HG03139 (cell line): ENCODE measurements around the gene SRGAP3.
A peak's percentile ranks its signal among the peaks of the same experiment; 100 is the strongest.

Experiments
- ATAC-seq: cut with Tn5 transposase; IDR thresholded peaks from one replicate; pipeline ENCODE4 v1.9.1; 2021; ENCODE audit not compliant: unreplicated experiment

SRGAP3 gene

GRCh38 chr3:9151240-9151639 is 98.2 kb downstream of the SRGAP3 start:
- ATAC-seq, result no peak

DNA sequence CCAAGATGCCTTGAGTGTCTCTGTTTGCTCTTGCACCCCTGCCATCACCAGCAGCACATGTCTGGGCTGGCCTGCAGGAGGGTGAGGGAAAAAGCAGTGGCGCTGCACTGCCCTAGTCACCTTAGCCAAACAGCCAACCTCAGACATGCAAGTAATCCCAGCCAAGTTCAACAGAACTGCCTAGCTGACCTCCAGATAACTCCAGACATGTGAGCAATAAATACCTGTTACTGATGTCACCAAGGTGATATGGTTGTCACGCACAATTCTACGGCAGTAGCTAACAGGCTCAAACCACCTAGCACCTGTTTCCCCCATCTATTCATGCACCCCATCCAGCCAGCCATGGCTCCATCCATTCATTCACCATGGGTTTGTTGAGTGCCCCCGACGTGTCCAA is 99.9 kb downstream of the SRGAP3 start:
- ATAC-seq, result no peak

- ATAC-seq, result no peak
Observed at GRCh38 chr3:9147896-9148266, 101.6 kb downstream of the SRGAP3 start.

DNA sequence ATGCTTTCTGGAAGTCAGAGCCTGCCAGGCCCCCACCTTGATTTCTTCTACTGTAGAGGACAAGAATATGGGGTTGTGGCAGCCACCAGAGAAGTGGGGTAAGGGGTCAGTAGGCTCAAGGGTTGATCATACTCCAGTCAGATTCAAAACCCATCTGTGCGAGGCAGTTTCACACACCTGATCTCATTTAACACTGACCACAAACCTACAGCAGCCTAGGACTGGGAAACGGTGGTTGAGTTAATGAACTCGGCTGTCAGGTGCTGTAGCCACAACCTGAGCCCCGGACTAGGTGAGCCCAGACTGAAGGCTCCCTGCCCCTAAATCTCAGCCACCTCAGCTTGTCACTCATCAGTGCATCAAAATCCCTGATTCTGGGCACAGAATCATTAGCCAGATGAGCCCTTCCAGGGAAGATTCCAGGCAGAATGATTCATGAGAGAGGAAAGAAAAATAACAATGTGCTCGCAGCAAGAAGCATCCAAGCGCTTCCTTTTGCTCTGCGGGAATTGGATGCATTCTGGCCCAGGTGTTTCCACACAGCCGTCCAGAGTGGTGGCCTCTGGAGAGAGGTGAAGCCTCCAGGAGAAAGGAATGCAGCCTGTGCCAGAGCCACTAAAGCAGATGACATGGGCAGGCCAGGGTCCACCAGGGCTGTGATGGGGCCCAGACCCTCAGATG is 102.1 kb downstream of the SRGAP3 start:
- ATAC-seq, result peak; percentile 42

GRCh38 chr3:9146367-9147071 is 102.9 kb downstream of the SRGAP3 start:
- ATAC-seq, result peak; percentile 68

DNA sequence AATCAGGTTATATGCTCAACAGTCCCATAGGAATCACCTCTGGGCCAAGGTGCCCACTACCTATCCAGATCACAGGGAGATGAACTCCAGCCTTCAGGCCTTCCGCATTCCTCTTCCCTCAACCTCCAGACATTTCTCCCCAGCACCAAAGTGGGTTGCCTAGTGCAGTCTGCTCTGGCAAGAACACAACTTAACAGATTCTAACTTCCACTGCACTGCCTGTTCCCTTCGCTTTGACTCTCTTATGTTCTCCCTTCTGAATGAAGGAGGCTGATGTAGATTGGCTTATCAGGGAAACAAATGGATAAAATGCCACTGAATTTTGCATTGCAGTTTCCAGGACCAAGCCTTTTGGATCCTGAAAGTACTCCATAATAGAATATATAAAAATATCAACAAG is 106.3 kb downstream of the SRGAP3 start:
- ATAC-seq, result no peak

DNA sequence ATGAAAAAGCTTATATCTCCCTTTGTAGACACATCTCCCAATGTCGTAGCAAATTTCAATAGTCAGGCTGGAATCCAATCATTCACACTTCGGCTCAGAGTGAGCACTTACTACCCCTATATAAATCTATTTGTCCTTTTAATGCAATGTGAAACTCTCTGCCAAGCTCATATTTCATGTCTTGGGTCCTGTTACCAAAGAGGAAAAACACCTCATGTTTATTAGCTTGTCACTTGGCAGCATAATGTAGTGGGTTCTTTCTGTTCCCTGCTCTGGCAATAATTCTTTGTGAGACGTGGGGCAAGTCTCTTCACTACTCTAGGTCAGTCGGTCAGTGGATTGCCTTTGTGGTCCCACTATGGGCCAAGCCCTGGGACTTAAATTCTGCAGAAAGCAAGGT is 107.1 kb downstream of the SRGAP3 start:
- ATAC-seq, result no peak

- ATAC-seq, result no peak
Observed at GRCh38 chr3:9141928-9142289, 107.5 kb downstream of the SRGAP3 start.

DNA sequence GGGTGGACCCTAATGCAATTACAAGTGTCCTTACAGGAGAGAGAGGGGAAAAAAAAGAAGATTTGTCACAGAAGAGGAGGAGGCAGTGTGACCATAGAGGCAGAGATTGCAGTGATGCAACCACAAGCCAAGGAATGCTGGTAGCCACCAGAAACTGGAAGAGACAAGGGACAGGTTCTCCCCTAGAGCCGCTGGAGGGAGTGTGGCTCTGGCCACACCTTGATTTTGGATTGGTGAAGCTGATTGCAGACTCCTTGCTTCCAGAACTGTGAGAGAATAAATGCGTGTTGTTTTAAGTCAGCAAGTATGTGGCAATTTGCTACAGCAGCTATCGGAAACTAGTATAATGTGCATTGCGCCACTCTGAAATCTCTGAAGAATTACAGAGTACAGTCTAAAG is 110.1 kb downstream of the SRGAP3 start:
- no peak for ATAC-seq

DNA sequence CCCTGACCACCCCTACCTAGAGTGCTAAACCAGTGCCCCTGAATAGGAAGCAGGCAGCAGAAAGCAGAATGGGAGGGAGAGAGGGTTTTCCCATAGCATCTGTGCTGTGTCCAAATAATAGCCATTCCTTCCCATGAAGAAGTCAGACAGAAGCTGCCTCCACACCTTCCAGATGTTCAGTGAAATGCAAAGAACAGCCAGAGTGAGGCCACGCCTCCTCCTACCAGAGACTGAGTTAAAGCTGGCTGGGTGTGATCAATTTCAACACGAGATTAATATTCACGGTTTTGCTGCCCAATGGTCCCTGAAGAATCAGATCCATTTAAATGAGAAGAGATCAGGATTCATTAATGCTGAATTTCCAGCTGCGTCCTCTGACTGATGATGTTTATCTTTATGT is 111.8 kb downstream of the SRGAP3 start:
- ATAC-seq, result no peak

DNA sequence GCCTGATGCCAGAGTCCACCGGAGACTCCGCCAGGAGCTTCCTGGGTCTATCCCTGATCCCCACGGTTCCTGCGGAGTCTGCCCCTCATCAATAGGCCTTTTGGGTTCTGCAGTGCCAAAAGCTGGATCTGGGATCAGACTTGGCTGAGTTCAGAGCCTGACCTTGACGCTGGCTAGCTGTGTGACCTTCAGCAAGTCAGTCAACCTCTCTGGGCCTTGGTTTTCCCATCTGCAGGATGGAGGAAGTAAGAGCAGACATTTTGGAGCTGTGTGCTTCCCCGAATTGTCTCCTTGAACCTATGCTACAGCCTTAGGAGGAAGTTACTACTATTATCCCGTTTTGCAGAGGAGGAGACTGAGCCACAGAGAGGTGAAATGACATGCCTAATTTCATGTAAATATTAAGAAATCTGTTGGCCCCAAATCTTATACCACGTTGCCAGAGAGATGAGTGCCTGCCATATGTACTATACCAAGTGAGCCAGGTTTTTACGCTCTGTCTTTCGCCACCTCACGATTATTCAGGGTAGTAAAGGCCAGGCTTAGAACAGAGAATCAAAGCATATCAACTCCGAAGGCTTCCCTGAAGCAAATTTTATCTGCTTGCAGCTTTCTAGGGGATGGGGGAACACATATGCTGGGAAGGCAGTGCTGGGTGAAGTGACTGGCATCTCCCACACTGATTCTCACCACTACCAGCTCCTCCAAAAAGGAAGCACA is 112.5 kb downstream of the SRGAP3 start:
- no peak for ATAC-seq

GRCh38 chr3:9135930-9136525 is 113.4 kb downstream of the SRGAP3 start:
- ATAC-seq, result no peak

- ATAC-seq, result no peak
Observed at GRCh38 chr3:9135526-9135925, 113.9 kb downstream of the SRGAP3 start.

DNA sequence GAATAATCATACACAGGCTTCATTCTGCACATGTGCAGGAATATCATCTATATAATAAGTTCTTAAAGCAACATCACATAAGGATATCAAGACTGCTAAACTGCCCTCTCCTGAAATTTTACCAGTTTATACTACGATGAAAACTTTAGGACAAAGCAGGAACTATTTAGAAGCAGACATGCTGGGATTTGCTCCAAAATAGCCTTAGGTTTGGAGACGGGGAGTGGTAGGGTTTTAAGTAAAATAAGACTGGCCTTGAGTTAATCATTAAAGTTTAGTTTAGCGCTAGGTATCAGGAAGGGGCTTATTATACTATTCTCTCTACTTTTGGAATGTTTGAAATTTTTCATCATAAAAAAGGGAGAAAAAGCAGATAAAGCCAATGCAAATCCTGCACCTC is 115.8 kb downstream of the SRGAP3 start:
- no peak for ATAC-seq

- no peak for ATAC-seq
Observed at GRCh38 chr3:9130345-9131305, 118.8 kb downstream of the SRGAP3 start.

- no peak for ATAC-seq
Observed at GRCh38 chr3:9129365-9129764, 120.1 kb downstream of the SRGAP3 start.

- ATAC-seq, result no peak
Observed at GRCh38 chr3:9125278-9125951, 124.0 kb downstream of the SRGAP3 start.

DNA sequence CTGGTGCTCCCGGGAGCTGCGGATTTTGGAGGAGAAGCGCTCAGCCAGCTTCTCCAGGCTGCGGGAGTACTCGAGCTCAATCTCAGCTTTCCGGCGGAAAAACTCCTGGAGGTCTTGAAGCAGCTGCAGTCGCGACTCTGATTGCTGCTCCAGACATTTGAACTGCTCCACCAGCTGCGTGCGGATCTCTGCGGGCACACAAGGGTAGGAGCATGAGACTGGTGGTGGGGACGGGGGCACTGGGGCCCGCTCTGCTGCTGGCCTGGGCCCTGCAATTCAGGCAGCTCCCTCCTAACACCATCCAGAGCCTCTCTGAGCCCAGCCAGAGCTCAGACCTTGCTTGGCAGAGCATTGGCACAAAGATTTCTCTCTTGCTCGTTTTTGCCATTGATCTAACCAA is 124.7 kb downstream of the SRGAP3 start:
- no peak for ATAC-seq

- ATAC-seq, result no peak
Observed at GRCh38 chr3:9123840-9124239, 125.6 kb downstream of the SRGAP3 start.

DNA sequence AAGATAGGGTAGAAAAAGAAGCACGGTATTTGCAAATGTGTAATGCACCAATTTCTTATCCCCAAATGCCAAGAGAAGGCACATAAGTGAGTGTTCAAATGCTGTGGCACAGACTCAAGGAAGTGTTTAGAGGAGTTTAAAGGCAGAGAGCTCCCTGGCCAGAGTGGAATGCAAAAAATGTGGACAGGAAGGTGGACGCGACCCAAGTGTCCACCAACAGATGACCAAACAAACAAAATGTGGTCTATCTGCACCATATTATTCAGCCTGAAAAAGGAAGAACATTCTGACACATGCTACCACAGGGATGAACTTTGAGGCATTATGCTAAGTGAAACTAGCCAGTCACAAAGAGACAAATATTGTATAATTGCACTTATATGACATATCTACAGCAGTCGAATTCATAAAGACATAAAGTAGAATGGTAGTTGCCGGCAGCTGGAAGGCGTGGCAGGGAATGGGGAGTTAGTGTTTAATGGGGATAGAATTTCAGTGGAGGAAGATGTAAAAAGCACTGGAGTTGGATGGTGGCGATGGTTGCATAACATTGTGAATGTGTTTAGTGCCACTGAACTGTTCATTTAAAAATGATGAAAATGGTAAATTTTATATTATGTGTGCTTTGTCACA is 126.6 kb downstream of the SRGAP3 start:
- ATAC-seq, result no peak
